Heart right ventricle (tissue), 16 donors: Measurements from ENCODE around the gene GLRX5. TPM values are rescaled to one million over a fixed set of nuclear protein-coding genes. Genes with fewer than 3 reads are reported as not detected.

Experiments used
- ATAC-seq, 8 donors: fragments of 200-7000 bp; cut with Tn5 transposase; one replicate each; pipeline ENCODE4 v1.9.1; 2020; ENCODE audit warnings: mild to moderate bottlenecking in 8 of 8, moderate library complexity in 8 of 8, moderate number of reproducible peaks in 1 of 8
- DNase-seq, 2 donors: peaks; one replicate each; pipeline ENCODE4 v3.0.0-alpha.2; 2020
- H3K27ac ChIP-seq, 10 donors: fragments of 200-600 bp; sonication (generic) in 2 of 10; one replicate each; pipeline versions ENCODE4 v1.5.0 to v1.8.0; 2020 to 2022; ENCODE audit warnings: mild to moderate bottlenecking in 3 of 10
- H3K27me3 ChIP-seq, 7 donors: fragments of 200-600 bp; one replicate each; pipeline ENCODE4 v1.8.0; 2021 to 2022; ENCODE audit warnings: mild to moderate bottlenecking in 2 of 7
- H3K36me3 ChIP-seq, 9 donors: fragments of 200-600 bp; sonication (generic) in 1 of 9; one replicate each; pipeline versions ENCODE4 v1.5.0 to v1.8.0; 2020 to 2022; ENCODE audit warnings: mild to moderate bottlenecking in 2 of 9
- H3K4me1 ChIP-seq, 9 donors: fragments of 200-600 bp; sonication (generic) in 1 of 9; one replicate each; pipeline versions ENCODE4 v1.5.0 to v1.8.0; 2020 to 2022; ENCODE audit warnings: mild to moderate bottlenecking in 4 of 9
- H3K4me3 ChIP-seq, 10 donors: fragments of 200-600 bp; sonication (generic) in 2 of 10; one replicate each; pipeline versions ENCODE4 v1.5.0 to v1.8.0; 2020 to 2022; ENCODE audit warnings: mild to moderate bottlenecking in 7 of 10, moderate library complexity in 2 of 10
- H3K9me3 ChIP-seq, 11 donors: fragments of 200-600 bp in 10 of 11; sonication (generic) in 2 of 11; one replicate each; pipeline versions ENCODE4 v1.5.0 to v1.8.0; 2013 to 2022; ENCODE audit warnings: mild to moderate bottlenecking in 2 of 11, control low read depth in 1 of 11, moderate library complexity in 1 of 11
- WGBS, 2 donors: extraction: QIAGEN DNeasy Blood & Tissue Kit; methylation state at CpG; one replicate each; pipeline ENCODE4 v1.1.7; 2013; ENCODE audit warnings: inconsistent platforms in 1 of 2; 5-methylcytosine and 5-hydroxymethylcytosine counted together
- intact Hi-C, 10 donors: fragments of 100-400 bp; cut with DNase I; formaldehyde crosslinking; loops; one replicate each; pipeline versions ENCODE4 v1.11.1 to v1.14.2; 2022
- polyA plus RNA-seq, 2 donors: library from polyadenylated mRNA; stranded (reverse); fragments of 200-250 nt; gene quantifications; one replicate each; pipeline ENCODE4 v1.2.3, GENCODE V29; 2013
- total RNA-seq, 10 donors: library from RNA; stranded (reverse); fragmentation: NEBNext Ultra II Directional in 3 of 10; extraction: Animal tissue kit (Norgen Biotek cat#: 25700) in 3 of 10; gene quantifications; one replicate each; pipeline versions ENCODE4 v1.2.1 to v1.2.4, GENCODE V29; 2021 to 2023
- TF ChIP-seq, protein P1 (sequence below), 9 donors: fragments of 200-600 bp; sonication (generic) in 2 of 9; IDR thresholded peaks; one replicate each; pipeline versions ENCODE4 v1.5.0 to v1.8.0; 2021 to 2022; ENCODE audit warnings: antibody characterized with exemption in 9 of 9, mild to moderate bottlenecking in 5 of 9, moderate library complexity in 1 of 9
- donor health status: Arrhythmogenic right ventricular cardiomyopathy.
- donor health status: ischemic (EF 13 %, LVEDD 7.1; RV severe dilation, severe dysfunction).
- donor health status: healthy with polysubstance abuse.
- donor health status: DM: no; HTN: yes; CAD: no.
- donor health status: DM: no; HTN: no; CAD: no.
- donor health status: ischemic (EF 25% LVEDD 6.9; RV normal size, moderate dysfunction).
- donor health status: ischemic (EF 25% LVEDD 5.7; RV mildly dilated, moderate dysfunction).
- donor health status: healthy.
- donor health status: DM: yes; HTN: yes; CAD: no.
- donor health status: Ischemic cardiomyopathy.
- donor health status: ischemic (EF 35%, LVEDD 5.7; RV mildly dilated, moderate dysfunction).
- donor health status: nonischemic (EF 11% LVEDD 7.7; RV severe dilation, severe dysfunction).
- donor health status: DM: yes; HTN: yes; CAD: no.
- donor health status: PGD.
- donor health status: ischemic (EF 29% LVEDD 5.4; RV normal size, mild dysfunction).
- donor health status: nonischemic (EF 23%, LVEDD 6.1; RV moderate dilation, normal function).

Gene GLRX5
- total and polyA plus RNA-seq, 12 donors: 49.8 to 121 (median 86.8) TPM

DNA sequence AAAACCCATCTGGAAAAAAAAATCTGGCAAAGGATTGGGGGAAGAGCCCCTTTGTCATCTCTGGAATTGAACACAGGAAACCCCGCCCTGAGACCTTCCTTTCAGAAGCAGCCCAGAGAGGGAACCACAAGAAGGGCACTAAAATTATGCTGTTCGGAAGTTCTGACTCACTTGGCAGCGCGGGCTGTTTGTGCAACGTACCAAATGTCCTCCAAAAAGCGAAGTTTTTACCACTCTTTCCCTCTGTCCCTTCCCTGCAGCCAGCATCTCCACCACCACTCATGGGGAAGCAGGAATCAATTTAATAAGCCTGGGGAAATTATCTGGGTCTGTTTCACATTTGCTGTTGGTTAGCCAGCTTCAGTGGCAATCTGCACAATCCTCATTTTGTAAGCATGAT, 15.2 kb upstream of the GLRX5 start:
- Histone ChIP-seq H3K4me1 (peaks cover 34 to 94% (median 69%) of the 10 kb centered on the region in 9 donors), H3K27me3 (no peaks in the 10 kb centered on the region), H3K27ac (peak overlapping the region in 9 of 10 donors; percentile 29 to 95 (median 88)), H3K4me3 (peak overlapping the region in 1 of 10 donors; percentile 11), H3K9me3 (no peaks in the 10 kb centered on the region), H3K36me3 (no peaks in the 10 kb centered on the region)
- DNase-seq: peak; percentile 62 to 73
- peak in 5 of 8 donors; percentile 3 to 39 (median 15) for ATAC-seq
- 38 to 54% methylated on average over 6 of the region's 6 CpGs for WGBS, 2 donors
- intact Hi-C loops: loop anchor here in 2 of 10 donors (5.0 kb wide), 3 partner anchors 32 to 47 kb away; no protein-coding TSS in a partner anchor
- TF ChIP-seq, protein P1, sequence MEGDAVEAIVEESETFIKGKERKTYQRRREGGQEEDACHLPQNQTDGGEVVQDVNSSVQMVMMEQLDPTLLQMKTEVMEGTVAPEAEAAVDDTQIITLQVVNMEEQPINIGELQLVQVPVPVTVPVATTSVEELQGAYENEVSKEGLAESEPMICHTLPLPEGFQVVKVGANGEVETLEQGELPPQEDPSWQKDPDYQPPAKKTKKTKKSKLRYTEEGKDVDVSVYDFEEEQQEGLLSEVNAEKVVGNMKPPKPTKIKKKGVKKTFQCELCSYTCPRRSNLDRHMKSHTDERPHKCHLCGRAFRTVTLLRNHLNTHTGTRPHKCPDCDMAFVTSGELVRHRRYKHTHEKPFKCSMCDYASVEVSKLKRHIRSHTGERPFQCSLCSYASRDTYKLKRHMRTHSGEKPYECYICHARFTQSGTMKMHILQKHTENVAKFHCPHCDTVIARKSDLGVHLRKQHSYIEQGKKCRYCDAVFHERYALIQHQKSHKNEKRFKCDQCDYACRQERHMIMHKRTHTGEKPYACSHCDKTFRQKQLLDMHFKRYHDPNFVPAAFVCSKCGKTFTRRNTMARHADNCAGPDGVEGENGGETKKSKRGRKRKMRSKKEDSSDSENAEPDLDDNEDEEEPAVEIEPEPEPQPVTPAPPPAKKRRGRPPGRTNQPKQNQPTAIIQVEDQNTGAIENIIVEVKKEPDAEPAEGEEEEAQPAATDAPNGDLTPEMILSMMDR (IDR thresholded peaks at IDR 0.05): no peak

DNA sequence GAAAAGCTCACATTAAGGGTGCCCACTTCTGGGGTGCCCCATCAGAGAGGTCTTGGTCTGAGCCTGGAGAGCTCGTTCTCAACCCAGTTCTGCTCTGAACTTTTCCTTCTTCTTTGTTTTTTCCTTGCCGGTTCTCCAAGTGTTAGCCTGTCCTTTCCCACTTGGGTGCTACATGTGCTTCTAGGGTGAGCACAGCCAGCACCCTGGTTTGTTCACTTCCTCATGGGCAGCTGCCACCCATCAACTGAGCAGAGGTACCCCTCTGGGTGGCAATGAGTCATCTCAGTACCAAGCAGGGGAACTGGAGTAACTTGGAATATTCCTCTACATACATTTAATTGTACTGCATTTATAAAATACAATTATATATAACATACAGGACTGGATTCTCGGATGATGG, 14.5 kb upstream of the GLRX5 start:
- DNase-seq (no peak), ATAC-seq (no peak)
- H3K9me3 ChIP-seq: no peaks in the 10 kb centered on the region
- H3K4me1 ChIP-seq: peaks cover 31 to 90% (median 63%) of the 10 kb centered on the region in 9 donors
- intact Hi-C loops: loop anchor here in 1 of 10 donors (5.0 kb wide), 1 partner anchor 33 kb away; no protein-coding TSS in a partner anchor
- 77 to 82% methylated on average over 3 of the region's 3 CpGs for WGBS, 2 donors
- H3K36me3 ChIP-seq: no peaks in the 10 kb centered on the region
- H3K27ac ChIP-seq: peak overlapping the region in 7 of 10 donors; percentile 48 to 95 (median 93)
- H3K4me3 ChIP-seq: no peak overlapping the region
- H3K27me3 ChIP-seq: no peaks in the 10 kb centered on the region
- TF ChIP-seq, protein P1 (IDR thresholded peaks at IDR 0.05): no peak

GRCh38 chr14:95521001-95521400, 13.8 kb upstream of the GLRX5 start:
- Histone ChIP-seq H3K9me3 (no peaks in the 10 kb centered on the region), H3K4me1 (peaks cover 25 to 85% (median 59%) of the 10 kb centered on the region in 9 donors), H3K36me3 (no peaks in the 10 kb centered on the region), H3K27ac (peak overlapping the region in 1 of 10 donors; percentile 22), H3K27me3 (no peaks in the 10 kb centered on the region), H3K4me3 (no peak overlapping the region)
- WGBS, 2 donors: 94 to 95% methylated on average over 4 of the region's 4 CpGs
- TF ChIP-seq, protein P1 (IDR thresholded peaks at IDR 0.05): no peak
- intact Hi-C loops: loop anchor here in 1 of 10 donors (5.0 kb wide), 1 partner anchor 34 kb away; no protein-coding TSS in a partner anchor
- no peak for DNase-seq
- ATAC-seq: no peak

GRCh38 chr14:95522116-95522515, 12.7 kb upstream of the GLRX5 start:
- H3K27ac ChIP-seq: peak overlapping the region in 8 of 10 donors; percentile 4 to 79 (median 48)
- H3K4me3 ChIP-seq: no peak overlapping the region
- H3K27me3 ChIP-seq: no peaks in the 10 kb centered on the region
- intact Hi-C loops: loop anchor here in 1 of 10 donors (5.0 kb wide), 1 partner anchor 35 kb away; no protein-coding TSS in a partner anchor
- DNase-seq (peak in 1 of 2 donors; percentile 45), ATAC-seq (peak in 3 of 8 donors; percentile 35 to 56 (median 50))
- WGBS, 2 donors: 75 to 84% methylated on average over 11 of the region's 11 CpGs
- TF ChIP-seq, protein P1 (IDR thresholded peaks at IDR 0.05): no peak
- peaks cover 22 to 91% (median 57%) of the 10 kb centered on the region in 9 donors for H3K4me1 ChIP-seq
- no peaks in the 10 kb centered on the region for H3K36me3 ChIP-seq
- H3K9me3 ChIP-seq: no peaks in the 10 kb centered on the region
